HCT116 (cell line): ENCODE data around the gene ZER1. TPM values are rescaled to one million over a fixed set of nuclear protein-coding genes. Genes with fewer than 3 reads are reported as not detected.
"Not testable (repeated sequence)": the region's sequence is repeated elsewhere in the genome, so short reads cannot be mapped to it uniquely, and the experiment has no call there.

Experiments
- ATAC-seq: fragments of 200-7000 bp; cut with Tn5 transposase; 2 replicates; pipeline ENCODE4 v1.9.1; 2020; ENCODE audit warnings: mild to moderate bottlenecking, moderate library complexity
- BruUV-seq: library from RNA; stranded (reverse); fragments of 400-500 nt; replicated peaks from 2 replicates; lab custom pipeline; 2021; lab: Mats Ljungman, UMichigan
- CTCF ChIA-PET: fragments of 300-600 bp; sonication (Branson Sonifier 250); formaldehyde crosslinking; loops from one replicate; lab custom pipeline; 2021; ENCODE audit warnings: antibody characterized with exemption; lab: Charles Lee
- POLR2A ChIA-PET: fragments of 300-600, 350-600 bp; sonication (Branson Sonifier 250); formaldehyde crosslinking; loops from one replicate; lab custom pipeline; 2021; ENCODE audit warnings: antibody characterized with exemption; lab: Charles Lee
- RAD21 ChIA-PET, 2 experiments: fragments of 300-600 bp; sonication (Branson Sonifier 250); formaldehyde crosslinking; loops; one replicate each; lab custom pipeline; 2023; ENCODE audit warnings: low total read pairs in 2 of 2; ENCODE audit not compliant: uncharacterized antibody in 2 of 2, unreplicated experiment in 2 of 2, low non-redundant PET in 1 of 2; lab: Charles Lee
- DNase-seq: peaks from one replicate; pipeline ENCODE4 v3.0.0-alpha.2; 2010; ENCODE audit warnings: low read depth, low spot score
- H2AFZ ChIP-seq: fragments of 200-600 bp; shearing (Covaris generic), sonication (generic); 2 replicates; pipeline ENCODE4 v1.6.1; 2017; ENCODE audit warnings: low read depth, mixed run types, mixed read lengths, antibody characterized with exemption, low read length; ENCODE audit not compliant: poor library complexity, severe bottlenecking
- H3K27ac ChIP-seq: 2 replicates; pipeline ENCODE4 v1.5.1; 2012; ENCODE audit warnings: low read depth, low read length
- H3K27me3 ChIP-seq: fragments of 200-600 bp; sonication (generic); 2 replicates; pipeline ENCODE4 v1.6.1; 2016; ENCODE audit warnings: mixed run types, low read length, mixed read lengths; ENCODE audit not compliant: insufficient read depth
- H3K36me3 ChIP-seq, 2 experiments: fragments of 200-500 bp in 1 of 2; fragments of 200-600 bp in 1 of 2; sonication (Bioruptor generic) in 1 of 2; sonication (generic) in 1 of 2; 2 replicates each; pipeline versions ENCODE4 v1.5.1 to v1.6.1; 2014 to 2016; ENCODE audit warnings: low read length in 2 of 2, inconsistent platforms in 1 of 2, mixed read lengths in 1 of 2, mixed run types in 1 of 2; ENCODE audit not compliant: insufficient read depth in 2 of 2, control insufficient read depth in 1 of 2
- H3K4me1 ChIP-seq, 2 experiments: fragments of 200-600 bp in 1 of 2; sonication (generic) in 1 of 2; 2 replicates each; pipeline versions ENCODE4 v1.5.1 to v1.6.1; 2012 to 2017; ENCODE audit warnings: low read length in 2 of 2, inconsistent platforms in 1 of 2, mild to moderate bottlenecking in 1 of 2, mixed read lengths in 1 of 2, mixed run types in 1 of 2, moderate library complexity in 1 of 2; ENCODE audit not compliant: insufficient read depth in 2 of 2, control insufficient read depth in 1 of 2
- H3K4me2 ChIP-seq: fragments of 200-600 bp; sonication (generic); 2 replicates; pipeline ENCODE4 v1.6.1; 2017; ENCODE audit warnings: mixed run types, low read length, mixed read lengths
- H3K4me3 ChIP-seq, 2 experiments: fragments of 200-600 bp in 1 of 2; sonication (generic) in 1 of 2; replicated peaks in 1 of 2; 2 replicates each; pipeline ENCODE4 v1.5.1; 2011 to 2016; ENCODE audit warnings: low read length in 2 of 2, control low read depth in 1 of 2, low read depth in 1 of 2, mild to moderate bottlenecking in 1 of 2, mixed read lengths in 1 of 2, mixed run types in 1 of 2
- H3K79me2 ChIP-seq: fragments of 200-600 bp; sonication (generic); 2 replicates; pipeline ENCODE4 v1.6.1; 2017; ENCODE audit warnings: mild to moderate bottlenecking, mixed run types, low read length, moderate library complexity, mixed read lengths; ENCODE audit not compliant: insufficient read depth
- H3K9ac ChIP-seq: fragments of 200-600 bp; sonication (generic); 2 replicates; pipeline ENCODE4 v1.6.1; 2016; ENCODE audit warnings: low read length, mixed read lengths
- H3K9me2 ChIP-seq: fragments of 200-600 bp; sonication (generic), shearing (Covaris generic); 2 replicates; pipeline ENCODE4 v1.6.1; 2017; ENCODE audit warnings: mixed run types, mild to moderate bottlenecking, moderate library complexity; ENCODE audit not compliant: insufficient read depth
- H3K9me3 ChIP-seq, 2 experiments: fragments of 200-500 bp in 1 of 2; fragments of 200-600 bp in 1 of 2; sonication (Bioruptor generic) in 1 of 2; sonication (generic) in 1 of 2; 2 replicates each; pipeline ENCODE4 v1.6.1; 2014 to 2017; ENCODE audit warnings: low read length in 2 of 2, mixed read lengths in 2 of 2, inconsistent platforms in 1 of 2, low read depth in 1 of 2, mild to moderate bottlenecking in 1 of 2, mixed run types in 1 of 2, moderate library complexity in 1 of 2; ENCODE audit not compliant: control insufficient read depth in 1 of 2, insufficient read depth in 1 of 2
- H4K20me1 ChIP-seq: fragments of 200-600 bp; sonication (generic), shearing (Covaris generic); 2 replicates; pipeline ENCODE4 v1.6.1; 2017; ENCODE audit warnings: mixed run types, mild to moderate bottlenecking, moderate library complexity; ENCODE audit not compliant: insufficient read depth
- CTCF ChIP-seq, 3 experiments: fragments of 200-600 bp in 1 of 3; sonication (generic) in 1 of 3; IDR thresholded peaks in 2 of 3; conservative IDR thresholded peaks in 1 of 3; 2 replicates each; pipeline ENCODE4 v1.5.1; 2012 to 2017; ENCODE audit warnings: low read depth in 2 of 3, low read length in 2 of 3, antibody characterized with exemption in 1 of 3, borderline replicate concordance in 1 of 3, control low read depth in 1 of 3, mild to moderate bottlenecking in 1 of 3, mixed read lengths in 1 of 3, mixed run types in 1 of 3, moderate library complexity in 1 of 3; ENCODE audit not compliant: insufficient read depth in 1 of 3
- POLR2AphosphoS5 ChIP-seq: IDR thresholded peaks from 2 replicates; pipeline ENCODE4 v1.6.1; 2011; ENCODE audit warnings: mild to moderate bottlenecking, low read depth, low read length, moderate library complexity
- REST ChIP-seq: IDR thresholded peaks from 2 replicates; pipeline ENCODE4 v1.6.1; 2012; ENCODE audit warnings: low read depth
- intact Hi-C: fragments of 100-400 bp; cut with micrococcal nuclease; formaldehyde crosslinking; loops from 2 replicates; pipeline ENCODE4 v1.10.0; 2022
- total RNA-seq: library from RNA; stranded (reverse); gene quantifications from one replicate; pipeline ENCODE4 v1.2.1, GENCODE V29; 2021; ENCODE audit not compliant: unreplicated experiment

The ZER1 gene
- total RNA-seq, 1 experiment from 2014 or later = 18.0 TPM

GRCh38 chr9:128701227-128701854 is 70.4 kb downstream of the ZER1 start:
- H3K9ac ChIP-seq = peak overlapping the region; percentile 95
- peak overlapping the region; percentile 36 for H3K27ac ChIP-seq
- peaks cover 30 to 50% of the 10 kb centered on the region in 2 experiments for H3K4me1 ChIP-seq
- RAD21 ChIA-PET = no interaction called here
- peak overlapping the region; percentile 90 for H3K4me2 ChIP-seq
- BruUV-seq = no TSS peak
- no peak overlapping the region for H2AFZ ChIP-seq
- ATAC-seq (no peak), DNase-seq (no peak)
- POLR2A ChIA-PET = interaction anchor here (1.0 kb wide), 1 partner anchor 16 kb away, joined by 4 read pairs; no protein-coding TSS in a partner anchor
- intact Hi-C loops = no loop called here
- TF ChIP-seq CTCF (IDR thresholded peaks at IDR 0.05 in 2 of 3, conservative IDR thresholded peaks at IDR 0.05 in 1 of 3; ENCODE audit: borderline replicate concordance in 1 of 3, insufficient read depth in 1 of 3, low read depth in 2 of 3, low read length in 2 of 3) = 0 out of 6 replicates have a peak, but pooled peaks of 1 of the 3 experiments have one; percentile 2
- no peak for TF ChIP-seq POLR2AphosphoS5
- no peak for TF ChIP-seq REST
- CTCF ChIA-PET = interaction anchor here (0.6 to 1.6 kb wide), 3 partner anchors 9 to 1254 kb away, joined by 3 to 8 read pairs (median 6); no protein-coding TSS in a partner anchor
- no peaks in the 10 kb centered on the region for H3K27me3 ChIP-seq
- H3K36me3 ChIP-seq = 0 out of 4 replicates have a peak, but pooled peaks cover 0 to 9% of the 10 kb centered on the region in 2 experiments
- H3K9me2 ChIP-seq = no peaks in the 10 kb centered on the region
- no peaks in the 10 kb centered on the region for H4K20me1 ChIP-seq
- H3K4me3 ChIP-seq = peak overlapping the region; percentile 83 to 93
- no peaks in the 10 kb centered on the region for H3K9me3 ChIP-seq
- peaks cover 27% of the 10 kb centered on the region for H3K79me2 ChIP-seq

- H3K79me2 ChIP-seq = peaks cover 28% of the 10 kb centered on the region
- intact Hi-C loops, H3K9me2 ChIP-seq, H3K36me3 ChIP-seq, H3K27ac ChIP-seq, H4K20me1 ChIP-seq, H3K4me3 ChIP-seq, H3K9me3 ChIP-seq, H3K9ac ChIP-seq, H3K4me2 ChIP-seq, CTCF ChIA-PET, BruUV-seq, H2AFZ ChIP-seq, DNase-seq, H3K27me3 ChIP-seq, ATAC-seq, POLR2A ChIA-PET, RAD21 ChIA-PET: not testable (repeated sequence)
- peaks cover 31 to 54% of the 10 kb centered on the region in 2 experiments for H3K4me1 ChIP-seq
Observed at GRCh38 chr9:128699096-128699795, 72.5 kb downstream of the ZER1 start.
